K562 (cell line): ENCODE data around the gene TBC1D32. TPM values are rescaled to one million over a fixed set of nuclear protein-coding genes. Genes with fewer than 3 reads are reported as not detected.

Experiments
- ATAC-seq: fragments of 200-7000 bp; cut with Tn5 transposase; 3 replicates; pipeline ENCODE4 v1.9.1; 2020; ENCODE audit warnings: moderate library complexity
- BruUV-seq: library from RNA; stranded (reverse); fragments of 400-500 nt; replicated peaks from 2 replicates; lab custom pipeline; 2021; lab: Mats Ljungman, UMichigan
- CTCF ChIA-PET: fragments of 300-600 bp; formaldehyde crosslinking; extraction: SDS; loops from one replicate; lab custom pipeline; 2021; ENCODE audit warnings: low intra/inter-chr PET ratio; lab: Yijun Ruan, JAX
- POLR2A ChIA-PET: fragments of 300-600, 350-650 bp; sonication (Branson Sonifier 250); formaldehyde crosslinking; extraction: SDS; loops from one replicate; lab custom pipeline; 2021; ENCODE audit warnings: antibody characterized with exemption, inconsistent platforms; lab: Yijun Ruan, JAX
- DNase-seq, 4 experiments: peaks; one replicate each; pipeline versions ENCODE4 v3.0.0 to v3.0.0-alpha.2; 2011 to 2018; ENCODE audit warnings: low spot score in 3 of 4, mixed read lengths in 3 of 4; ENCODE audit errors: extremely low read depth in 1 of 4
- FAIRE-seq: peaks from 2 replicates; lab custom pipeline; 2011; peaks lifted over from hg19 to GRCh38; lab: Jason Lieb, UNC
- H2AFZ ChIP-seq: 2 replicates; pipeline ENCODE4 v1.6.0; 2011; ENCODE audit warnings: low read depth, low read length, control low read depth, inconsistent platforms
- H3K27ac ChIP-seq: fragments of 200-600 bp; 3 replicates; pipeline ENCODE4 v1.8.0; 2011; ENCODE audit warnings: low read depth, mild to moderate bottlenecking, control low read depth, inconsistent platforms, low read length, moderate library complexity, mixed read lengths; ENCODE audit errors: extremely low read depth
- H3K27me3 ChIP-seq, 2 experiments: fragments of 300-600 bp in 1 of 2; 2 replicates in 1 of 2; 3 replicates in 1 of 2; pipeline versions ENCODE4 v1.6.0 to v1.8.0; 2011; ENCODE audit warnings: inconsistent platforms in 2 of 2, low read length in 2 of 2, mild to moderate bottlenecking in 1 of 2, mixed read lengths in 1 of 2, moderate library complexity in 1 of 2; ENCODE audit not compliant: control insufficient read depth in 2 of 2, insufficient read depth in 2 of 2
- H3K36me3 ChIP-seq: fragments of 300-600 bp; 3 replicates; pipeline ENCODE4 v1.8.0; 2011; ENCODE audit warnings: mild to moderate bottlenecking, low read length, inconsistent platforms; ENCODE audit not compliant: control insufficient read depth, insufficient read depth
- H3K4me1 ChIP-seq, 2 experiments: fragments of 200-600 bp in 1 of 2; replicated peaks in 1 of 2; 2 replicates in 1 of 2; 3 replicates in 1 of 2; pipeline versions ENCODE4 v1.5.1 to v1.8.0; 2011; ENCODE audit warnings: inconsistent platforms in 2 of 2, low read length in 2 of 2, mild to moderate bottlenecking in 1 of 2, mixed read lengths in 1 of 2, moderate library complexity in 1 of 2; ENCODE audit not compliant: control insufficient read depth in 2 of 2, insufficient read depth in 2 of 2
- H3K4me2 ChIP-seq: 2 replicates; pipeline ENCODE4 v1.6.1; 2011; ENCODE audit warnings: low read length, control low read depth, inconsistent platforms, mixed read lengths; ENCODE audit not compliant: insufficient read depth
- H3K4me3 ChIP-seq: fragments of 200-600 bp; sonication (generic), shearing (Covaris generic); 2 replicates; pipeline ENCODE4 v1.5.1; 2016; ENCODE audit warnings: control low read depth, inconsistent platforms
- H3K79me2 ChIP-seq: fragments of 200-600 bp; 3 replicates; pipeline ENCODE4 v1.8.0; 2011; ENCODE audit warnings: low read length, inconsistent platforms; ENCODE audit not compliant: control insufficient read depth, insufficient read depth
- H3K9ac ChIP-seq, 2 experiments: 2 replicates each; pipeline versions ENCODE4 v1.6.0 to v1.6.1; 2011; ENCODE audit warnings: low read depth in 2 of 2, low read length in 2 of 2, control low read depth in 1 of 2, inconsistent platforms in 1 of 2, mild to moderate bottlenecking in 1 of 2, mixed read lengths in 1 of 2; ENCODE audit not compliant: insufficient read depth in 1 of 2
- H3K9me1 ChIP-seq: one replicate; pipeline ENCODE4 v1.6.0; 2011; ENCODE audit warnings: inconsistent platforms, mild to moderate bottlenecking, low read length, moderate library complexity; ENCODE audit not compliant: control insufficient read depth, insufficient read depth
- H3K9me3 ChIP-seq: replicated peaks from 2 replicates; pipeline ENCODE4 v1.5.1; 2011; ENCODE audit warnings: low read depth, low read length, inconsistent platforms; ENCODE audit not compliant: control insufficient read depth, insufficient read depth
- H4K20me1 ChIP-seq: replicated peaks from 2 replicates; pipeline ENCODE4 v1.6.1; 2011; ENCODE audit warnings: low read length, inconsistent platforms, mixed read lengths; ENCODE audit not compliant: control insufficient read depth, insufficient read depth
- KDM4B ChIP-seq, 2 experiments: fragments of 450-650 bp in 1 of 2; sonication (generic) in 1 of 2; IDR thresholded peaks; 2 replicates each; pipeline ENCODE4 v1.6.1; 2016 to 2017; ENCODE audit warnings: borderline replicate concordance in 2 of 2, antibody characterized with exemption in 1 of 2, low read depth in 1 of 2, mild to moderate bottlenecking in 1 of 2
- NCOR1 ChIP-seq: fragments of 450-650 bp; IDR thresholded peaks from 2 replicates; pipeline ENCODE4 v1.6.1; 2016; ENCODE audit warnings: mild to moderate bottlenecking, moderate library complexity
- OTX1 ChIP-seq: fragments of 450-650 bp; formaldehyde crosslinking; IDR thresholded peaks from 2 replicates; pipeline ENCODE4 v1.4.0; 2022; ENCODE audit warnings: mild to moderate bottlenecking
- ZNF23 ChIP-seq: fragments of 250-450 bp; sonication (Bioruptor Pico); IDR thresholded peaks from 2 replicates; pipeline ENCODE4 v1.4.0; 2020; ENCODE audit warnings: mild to moderate bottlenecking
- WGBS: fragments of 100-300 bp; shearing (Covaris generic); methylation state at CpG from one replicate; pipeline ENCODE4 v1.1.6; 2016; ENCODE audit warnings: low coverage, mixed read lengths; ENCODE audit not compliant: insufficient coverage; ENCODE audit errors: missing lambda C conversion rate; 5-methylcytosine and 5-hydroxymethylcytosine counted together
- in situ Hi-C: fragments of 300-500 bp; cut with MboI; formaldehyde crosslinking; loops from 4 replicates; pipeline ENCODE4 v1.15.0; 2018; ENCODE audit warnings: inconsistent platforms, mixed read lengths
- intact Hi-C: fragments of 100-400 bp; cut with micrococcal nuclease; formaldehyde crosslinking; loops from 2 replicates; pipeline ENCODE4 v1.14.2; 2022
- polyA plus RNA-seq, 8 experiments: library from polyadenylated mRNA; depleted of rRNA in 4 of 8; stranded (reverse) in 5 of 8; unstranded in 3 of 8; fragments of >200 nt; fragmentation: Nextera tagmentation in 2 of 8; fragmentation: Illumina TruSeq in 1 of 8; extraction: Ambion mirVana in 2 of 8; extraction: Trizol in 1 of 8; gene quantifications; 2 replicates each; pipeline versions ENCODE4 v1.2.1 to v1.2.3, GENCODE V29; 2011 to 2014; ENCODE audit warnings: inconsistent platforms in 1 of 8, missing spikeins in 1 of 8
- total RNA-seq, 7 experiments: library from RNA; depleted of rRNA in 6 of 7; stranded (reverse); fragments of >200 nt in 6 of 7; fragmentation: Illumina TruSeq in 2 of 7; extraction: Trizol in 2 of 7; gene quantifications; 2 replicates each; pipeline versions ENCODE4 v1.2.1 to v1.2.3, GENCODE V29; 2011 to 2021; ENCODE audit warnings: low replicate concordance in 1 of 7
- TF ChIP-seq, protein P1 (sequence below): fragments of 200-800 bp; sonication (Bioruptor generic); IDR thresholded peaks from 2 replicates; pipeline ENCODE4 v1.6.1; 2016; ENCODE audit warnings: missing genetic modification characterization, missing compliant biosample characterization

The TBC1D32 gene
- total and polyA plus RNA-seq, 9 of the 15 experiments (the other 6 are each of a cell fraction or from before 2014, with no cell fraction given) = 2.5 to 9.6 (median 3.9) TPM

DNA sequence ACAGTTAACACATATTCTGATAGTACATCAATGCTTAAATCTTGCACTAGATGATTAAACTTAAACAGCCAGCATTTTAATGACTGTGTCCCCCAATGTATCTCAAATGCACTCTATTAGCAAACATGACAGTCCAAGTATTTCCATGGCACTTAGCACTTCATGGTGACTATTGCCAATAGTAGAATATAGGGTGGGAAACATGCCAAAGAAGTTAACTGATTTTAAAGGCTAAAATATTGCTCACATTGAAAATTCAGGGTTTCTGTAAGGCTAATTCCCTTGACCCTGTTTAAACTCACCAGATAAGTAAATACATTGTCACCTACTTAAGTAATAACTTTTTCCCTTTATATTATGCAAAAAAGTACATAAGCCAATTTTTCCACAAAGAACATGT, 266.9 kb downstream of the TBC1D32 start:
- POLR2A ChIA-PET = no interaction called here
- in situ Hi-C loops = no loop called here
- Histone ChIP-seq H3K9me3 (peaks cover 4% of the 10 kb centered on the region; the same call in 1 of the 2 replicates), H3K9ac (no peak overlapping the region), H3K79me2 (no peaks in the 10 kb centered on the region), H3K36me3 (no peaks in the 10 kb centered on the region), H3K4me2 (no peak overlapping the region), H3K27ac (no peak overlapping the region)
- no peak for FAIRE-seq
- BruUV-seq = no TSS peak
- no peak for ATAC-seq
- TF ChIP-seq NCOR1 (no peak), ZNF23 (no peak), KDM4B (IDR thresholded peaks at IDR 0.05; ENCODE audit: borderline replicate concordance in 2 of 2, low read depth in 1 of 2) (no peak)
- TF ChIP-seq, all 486 proteins: peak for 0
- intact Hi-C loops = no loop called here
- Histone ChIP-seq H3K4me1 (no peaks in the 10 kb centered on the region), H3K27me3 (no peaks in the 10 kb centered on the region), H4K20me1 (no peaks in the 10 kb centered on the region), H3K9me1 (no peaks in the 10 kb centered on the region), H3K4me3 (no peak overlapping the region), H2AFZ (no peak overlapping the region)
- CTCF ChIA-PET = no interaction called here
- no peak for DNase-seq

DNA sequence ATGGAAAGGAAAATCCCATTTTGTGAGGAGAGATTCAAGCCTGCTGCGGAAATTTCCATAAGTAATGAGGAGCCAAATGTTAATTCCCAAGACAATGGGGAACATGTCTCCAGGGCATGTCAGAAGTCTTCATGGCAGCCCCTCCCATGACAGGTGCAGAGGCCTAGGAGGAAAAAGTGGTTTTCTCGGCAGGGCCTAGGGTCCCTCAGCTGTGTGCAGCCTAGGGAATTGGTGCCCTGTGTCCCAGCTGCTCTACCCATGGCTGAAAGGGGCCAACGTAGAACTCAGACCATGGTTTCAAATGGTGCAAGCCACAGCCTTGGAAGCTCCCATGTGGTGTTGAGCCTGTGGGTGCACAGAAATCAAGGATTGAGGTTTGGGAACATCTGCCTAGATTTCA, 269.9 kb downstream of the TBC1D32 start:
- in situ Hi-C loops = no loop called here

More for the DNA sequence above, 269.9 kb downstream of the TBC1D32 start:
- no peaks in the 10 kb centered on the region for H3K27me3 ChIP-seq
- H3K9me1 ChIP-seq = no peaks in the 10 kb centered on the region
- H3K4me1 ChIP-seq = no peaks in the 10 kb centered on the region
- no TSS peak for BruUV-seq
- H3K36me3 ChIP-seq = no peaks in the 10 kb centered on the region
- H4K20me1 ChIP-seq = no peaks in the 10 kb centered on the region
- H3K4me3 ChIP-seq = no peak overlapping the region
- peaks cover 4% of the 10 kb centered on the region; the same call in 1 of the 2 replicates for H3K9me3 ChIP-seq
- ATAC-seq = no peak
- 0% methylated on average over 3 of the region's 3 CpGs for WGBS
- intact Hi-C loops = no loop called here
- H3K27ac ChIP-seq = no peak overlapping the region
- H2AFZ ChIP-seq = no peak overlapping the region
- H3K79me2 ChIP-seq = no peaks in the 10 kb centered on the region
- H3K9ac ChIP-seq = no peak overlapping the region
- ChIA-PET POLR2A (no interaction called here), CTCF (no interaction called here)
- no peak overlapping the region for H3K4me2 ChIP-seq
- TF ChIP-seq, protein P1, sequence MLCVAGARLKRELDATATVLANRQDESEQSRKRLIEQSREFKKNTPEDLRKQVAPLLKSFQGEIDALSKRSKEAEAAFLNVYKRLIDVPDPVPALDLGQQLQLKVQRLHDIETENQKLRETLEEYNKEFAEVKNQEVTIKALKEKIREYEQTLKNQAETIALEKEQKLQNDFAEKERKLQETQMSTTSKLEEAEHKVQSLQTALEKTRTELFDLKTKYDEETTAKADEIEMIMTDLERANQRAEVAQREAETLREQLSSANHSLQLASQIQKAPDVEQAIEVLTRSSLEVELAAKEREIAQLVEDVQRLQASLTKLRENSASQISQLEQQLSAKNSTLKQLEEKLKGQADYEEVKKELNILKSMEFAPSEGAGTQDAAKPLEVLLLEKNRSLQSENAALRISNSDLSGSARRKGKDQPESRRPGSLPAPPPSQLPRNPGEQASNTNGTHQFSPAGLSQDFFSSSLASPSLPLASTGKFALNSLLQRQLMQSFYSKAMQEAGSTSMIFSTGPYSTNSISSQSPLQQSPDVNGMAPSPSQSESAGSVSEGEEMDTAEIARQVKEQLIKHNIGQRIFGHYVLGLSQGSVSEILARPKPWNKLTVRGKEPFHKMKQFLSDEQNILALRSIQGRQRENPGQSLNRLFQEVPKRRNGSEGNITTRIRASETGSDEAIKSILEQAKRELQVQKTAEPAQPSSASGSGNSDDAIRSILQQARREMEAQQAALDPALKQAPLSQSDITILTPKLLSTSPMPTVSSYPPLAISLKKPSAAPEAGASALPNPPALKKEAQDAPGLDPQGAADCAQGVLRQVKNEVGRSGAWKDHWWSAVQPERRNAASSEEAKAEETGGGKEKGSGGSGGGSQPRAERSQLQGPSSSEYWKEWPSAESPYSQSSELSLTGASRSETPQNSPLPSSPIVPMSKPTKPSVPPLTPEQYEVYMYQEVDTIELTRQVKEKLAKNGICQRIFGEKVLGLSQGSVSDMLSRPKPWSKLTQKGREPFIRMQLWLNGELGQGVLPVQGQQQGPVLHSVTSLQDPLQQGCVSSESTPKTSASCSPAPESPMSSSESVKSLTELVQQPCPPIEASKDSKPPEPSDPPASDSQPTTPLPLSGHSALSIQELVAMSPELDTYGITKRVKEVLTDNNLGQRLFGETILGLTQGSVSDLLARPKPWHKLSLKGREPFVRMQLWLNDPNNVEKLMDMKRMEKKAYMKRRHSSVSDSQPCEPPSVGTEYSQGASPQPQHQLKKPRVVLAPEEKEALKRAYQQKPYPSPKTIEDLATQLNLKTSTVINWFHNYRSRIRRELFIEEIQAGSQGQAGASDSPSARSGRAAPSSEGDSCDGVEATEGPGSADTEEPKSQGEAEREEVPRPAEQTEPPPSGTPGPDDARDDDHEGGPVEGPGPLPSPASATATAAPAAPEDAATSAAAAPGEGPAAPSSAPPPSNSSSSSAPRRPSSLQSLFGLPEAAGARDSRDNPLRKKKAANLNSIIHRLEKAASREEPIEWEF (CRISPR knock-in tag) = no peak
- no peak for TF ChIP-seq OTX1 (CRISPR knock-in tag)
- no peak for FAIRE-seq
- no peak for DNase-seq
